Vagina (tissue), 2 donors: Measurements from ENCODE around the gene SERPINB5. TPM values are rescaled to one million over a fixed set of nuclear protein-coding genes. Genes with fewer than 3 reads are reported as not detected.
A peak's percentile ranks its signal among the peaks of the same experiment; 100 is the strongest.

Experiments used
- DNase-seq, 2 donors: peaks; one replicate each; pipeline ENCODE4 v3.0.0-alpha.2; 2017; ENCODE audit errors: extremely low spot score in 2 of 2
- H3K27ac ChIP-seq: fragments of 200-600 bp; sonication (generic); one replicate; pipeline ENCODE4 v1.5.1; 2019
- H3K27me3 ChIP-seq: fragments of 200-600 bp; sonication (generic); one replicate; pipeline ENCODE4 v1.5.1; 2019
- H3K36me3 ChIP-seq, 2 donors: fragments of 200-600 bp; sonication (generic); one replicate each; pipeline ENCODE4 v1.5.1; 2017 to 2019
- H3K4me1 ChIP-seq: fragments of 200-600 bp; sonication (generic); one replicate; pipeline ENCODE4 v1.5.1; 2019
- H3K4me3 ChIP-seq, 2 donors: fragments of 200-600 bp; sonication (generic); 1 replicate in 1 of 2; 2 replicates in 1 of 2; pipeline ENCODE4 v1.5.1; 2016 to 2019
- H3K9me3 ChIP-seq: fragments of 200-600 bp; sonication (generic); one replicate; pipeline ENCODE4 v1.5.1; 2019
- POLR2A ChIP-seq, 2 donors: fragments of 450-650 bp; IDR thresholded peaks; one replicate each; pipeline ENCODE4 v1.6.1; 2017; ENCODE audit warnings: antibody characterized with exemption in 2 of 2, mild to moderate bottlenecking in 2 of 2, moderate library complexity in 2 of 2
- POLR2AphosphoS5 ChIP-seq, 2 donors: sonication (generic); formaldehyde crosslinking; IDR thresholded peaks; one replicate each; pipeline ENCODE4 v1.9.0; 2017; ENCODE audit warnings: antibody characterized with exemption in 2 of 2, mild to moderate bottlenecking in 2 of 2, low read depth in 1 of 2; ENCODE audit not compliant: insufficient read depth in 1 of 2
- intact Hi-C: fragments of 100-400 bp; cut with DNase I; formaldehyde crosslinking; loops from one replicate; pipeline ENCODE4 v1.15.1; 2023
- total RNA-seq: library from RNA; depleted of rRNA; stranded (reverse); fragments of >200 nt; gene quantifications from one replicate; pipeline ENCODE4 v1.2.3, GENCODE V29; 2016
- TF ChIP-seq, protein P1 (sequence below), 3 experiments: fragments of 450-650 bp in 2 of 3; fragments of 200-600 bp in 1 of 3; sonication (generic) in 1 of 3; IDR thresholded peaks; one replicate each; pipeline ENCODE4 v1.5.1; 2017 to 2019; ENCODE audit warnings: antibody characterized with exemption in 3 of 3, mild to moderate bottlenecking in 2 of 3, moderate library complexity in 2 of 3

SERPINB5 gene
- total RNA-seq, 1 donor from 2014 or later, result 141 TPM

DNA sequence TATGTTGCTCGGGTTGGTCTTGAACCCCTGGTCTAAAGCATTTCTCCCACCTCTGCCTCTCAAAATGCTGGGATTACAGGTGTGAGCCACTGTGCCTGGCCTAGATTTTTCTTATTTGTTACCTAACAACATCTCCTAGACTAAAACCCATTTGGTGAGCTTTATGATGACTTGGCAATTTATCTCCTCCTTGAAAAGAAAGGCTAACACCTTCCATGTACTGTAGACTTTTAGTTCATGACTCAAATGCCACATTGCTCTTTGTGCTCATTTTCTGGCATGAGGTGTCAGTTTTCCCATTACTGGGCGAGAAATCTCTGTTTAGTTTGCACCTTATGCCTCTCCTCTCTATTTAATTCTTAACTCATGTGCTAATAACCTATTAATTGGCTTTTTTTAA lies 12.3 kb upstream of the SERPINB5 start:
- DNase-seq, result no peak

DNA sequence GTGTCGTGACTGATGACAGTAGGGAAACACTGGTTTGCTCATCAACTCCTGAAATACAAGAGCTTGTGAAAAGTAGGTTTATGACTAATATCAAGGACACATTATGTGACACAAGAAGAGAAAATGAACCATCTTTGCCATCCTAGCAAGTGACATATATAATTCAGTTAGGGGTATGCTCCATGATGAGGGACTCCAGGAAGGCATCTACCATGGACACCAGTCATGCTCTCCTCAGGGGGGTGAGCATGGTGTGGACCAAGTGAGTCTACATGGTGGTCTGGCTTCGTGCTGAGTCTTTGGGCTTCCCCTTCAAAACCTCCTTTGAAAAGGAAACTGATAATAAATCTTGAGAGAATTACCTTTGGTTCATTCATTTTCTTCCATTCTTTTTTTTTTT lies 11.7 kb upstream of the SERPINB5 start:
- intact Hi-C loops, result no loop called here
- DNase-seq, result no peak
- Histone ChIP-seq H3K4me1 (no peaks in the 10 kb centered on the region), H3K36me3 (no peaks in the 10 kb centered on the region), H3K9me3 (no peaks in the 10 kb centered on the region), H3K27ac (no peak overlapping the region), H3K4me3 (no peak overlapping the region), H3K27me3 (no peaks in the 10 kb centered on the region)
- no peak for TF ChIP-seq POLR2AphosphoS5 (IDR thresholded peaks at IDR 0.05; ENCODE audit: insufficient read depth in 1 of 2, low read depth in 1 of 2)

More for the DNA sequence above, 12.3 kb upstream of the SERPINB5 start:
- Histone ChIP-seq H3K4me3 (no peak overlapping the region), H3K9me3 (no peaks in the 10 kb centered on the region), H3K27ac (no peak overlapping the region), H3K27me3 (no peaks in the 10 kb centered on the region), H3K4me1 (no peaks in the 10 kb centered on the region), H3K36me3 (no peaks in the 10 kb centered on the region)
- TF ChIP-seq POLR2AphosphoS5 (IDR thresholded peaks at IDR 0.05; ENCODE audit: insufficient read depth in 1 of 2, low read depth in 1 of 2), result no peak
- TF ChIP-seq POLR2A (IDR thresholded peaks at IDR 0.05), result no peak
- TF ChIP-seq, protein P1, sequence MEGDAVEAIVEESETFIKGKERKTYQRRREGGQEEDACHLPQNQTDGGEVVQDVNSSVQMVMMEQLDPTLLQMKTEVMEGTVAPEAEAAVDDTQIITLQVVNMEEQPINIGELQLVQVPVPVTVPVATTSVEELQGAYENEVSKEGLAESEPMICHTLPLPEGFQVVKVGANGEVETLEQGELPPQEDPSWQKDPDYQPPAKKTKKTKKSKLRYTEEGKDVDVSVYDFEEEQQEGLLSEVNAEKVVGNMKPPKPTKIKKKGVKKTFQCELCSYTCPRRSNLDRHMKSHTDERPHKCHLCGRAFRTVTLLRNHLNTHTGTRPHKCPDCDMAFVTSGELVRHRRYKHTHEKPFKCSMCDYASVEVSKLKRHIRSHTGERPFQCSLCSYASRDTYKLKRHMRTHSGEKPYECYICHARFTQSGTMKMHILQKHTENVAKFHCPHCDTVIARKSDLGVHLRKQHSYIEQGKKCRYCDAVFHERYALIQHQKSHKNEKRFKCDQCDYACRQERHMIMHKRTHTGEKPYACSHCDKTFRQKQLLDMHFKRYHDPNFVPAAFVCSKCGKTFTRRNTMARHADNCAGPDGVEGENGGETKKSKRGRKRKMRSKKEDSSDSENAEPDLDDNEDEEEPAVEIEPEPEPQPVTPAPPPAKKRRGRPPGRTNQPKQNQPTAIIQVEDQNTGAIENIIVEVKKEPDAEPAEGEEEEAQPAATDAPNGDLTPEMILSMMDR (IDR thresholded peaks at IDR 0.05), result no peak
- intact Hi-C loops, result no loop called here

DNA sequence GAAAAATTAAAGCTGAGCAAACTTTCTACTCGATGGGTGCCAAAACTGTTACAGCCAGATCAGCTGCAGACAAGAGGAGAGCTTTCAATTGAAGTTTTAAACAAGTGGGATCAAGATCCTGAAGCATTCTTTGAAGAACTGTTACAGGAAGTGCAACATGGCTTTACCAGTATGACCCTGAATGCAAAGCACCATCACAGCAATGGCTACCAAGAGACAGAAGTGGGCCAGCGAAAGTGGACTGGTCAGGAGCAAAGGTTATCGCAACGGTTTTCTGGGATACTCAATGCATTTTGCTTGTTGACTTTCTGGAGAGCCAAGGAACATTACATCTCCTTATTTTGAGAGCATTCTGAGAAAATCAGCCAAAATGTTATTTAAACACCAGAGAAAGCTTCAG lies 9.1 kb upstream of the SERPINB5 start:
- no peak for DNase-seq

DNA sequence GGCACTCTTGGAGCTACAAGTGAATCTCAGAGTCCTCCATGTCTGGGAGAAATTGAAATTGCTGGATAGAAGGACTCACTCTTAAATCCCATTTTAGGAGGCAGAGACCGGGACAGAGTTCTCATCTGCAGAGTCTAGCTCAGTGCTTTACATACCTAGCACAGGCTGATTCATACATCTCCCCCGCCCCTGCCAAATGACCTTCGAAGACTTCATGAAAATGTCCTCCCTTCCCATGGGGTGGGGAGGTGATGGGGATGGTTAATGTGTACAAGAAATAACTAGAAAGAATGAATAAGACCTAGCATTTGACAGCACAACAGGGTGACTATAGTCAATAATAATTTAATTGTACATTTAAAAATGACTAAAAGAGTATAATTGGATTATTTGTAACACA lies 8.2 kb upstream of the SERPINB5 start:
- no peaks in the 10 kb centered on the region for H3K4me1 ChIP-seq
- no peaks in the 10 kb centered on the region for H3K36me3 ChIP-seq
- DNase-seq, result peak in 1 of 2 donors; percentile 44
- H3K27me3 ChIP-seq, result no peaks in the 10 kb centered on the region
- no peaks in the 10 kb centered on the region for H3K9me3 ChIP-seq
- TF ChIP-seq, protein P1 (IDR thresholded peaks at IDR 0.05), result no peak
- TF ChIP-seq POLR2A (IDR thresholded peaks at IDR 0.05) (no peak), POLR2AphosphoS5 (IDR thresholded peaks at IDR 0.05; ENCODE audit: insufficient read depth in 1 of 2, low read depth in 1 of 2) (no peak)
- no peak overlapping the region for H3K4me3 ChIP-seq
- H3K27ac ChIP-seq, result no peak overlapping the region
- intact Hi-C loops, result no loop called here

More for the DNA sequence above, 9.1 kb upstream of the SERPINB5 start:
- no peak overlapping the region for H3K27ac ChIP-seq
- H3K9me3 ChIP-seq, result no peaks in the 10 kb centered on the region
- H3K4me1 ChIP-seq, result no peaks in the 10 kb centered on the region
- TF ChIP-seq POLR2A (IDR thresholded peaks at IDR 0.05) (no peak), POLR2AphosphoS5 (IDR thresholded peaks at IDR 0.05; ENCODE audit: insufficient read depth in 1 of 2, low read depth in 1 of 2) (no peak)
- TF ChIP-seq, protein P1 (IDR thresholded peaks at IDR 0.05), result no peak
- no peaks in the 10 kb centered on the region for H3K27me3 ChIP-seq
- no peak overlapping the region for H3K4me3 ChIP-seq
- H3K36me3 ChIP-seq, result no peaks in the 10 kb centered on the region
- intact Hi-C loops, result no loop called here

DNA sequence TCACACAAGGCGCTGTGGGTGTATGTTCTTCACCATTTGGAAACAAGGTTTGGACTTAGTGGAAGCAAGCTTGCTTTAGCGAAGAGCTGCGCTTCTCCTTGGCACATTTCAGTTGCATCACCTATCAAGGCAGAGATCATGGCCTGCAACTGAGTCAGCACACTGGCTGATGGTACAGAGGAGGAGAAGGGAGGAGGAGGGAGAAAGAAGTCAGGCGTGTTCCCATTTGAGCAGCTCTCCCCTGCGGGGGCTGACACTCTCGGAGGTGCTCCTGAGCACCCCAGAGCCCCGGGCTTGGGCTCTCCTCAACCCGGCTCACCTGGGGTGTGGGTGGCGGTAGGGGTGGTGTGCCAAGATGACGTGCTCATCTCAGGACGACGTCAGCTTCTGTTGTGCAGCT lies 6.0 kb upstream of the SERPINB5 start:
- Histone ChIP-seq H3K4me1 (no peaks in the 10 kb centered on the region), H3K9me3 (no peaks in the 10 kb centered on the region), H3K36me3 (no peaks in the 10 kb centered on the region), H3K27ac (no peak overlapping the region), H3K4me3 (no peak overlapping the region), H3K27me3 (no peaks in the 10 kb centered on the region)
- intact Hi-C loops, result no loop called here
- TF ChIP-seq POLR2A (IDR thresholded peaks at IDR 0.05) (no peak), POLR2AphosphoS5 (IDR thresholded peaks at IDR 0.05; ENCODE audit: insufficient read depth in 1 of 2, low read depth in 1 of 2) (peak; percentile 12 to 36)
- DNase-seq, result peak in 1 of 2 donors; percentile 10

DNA sequence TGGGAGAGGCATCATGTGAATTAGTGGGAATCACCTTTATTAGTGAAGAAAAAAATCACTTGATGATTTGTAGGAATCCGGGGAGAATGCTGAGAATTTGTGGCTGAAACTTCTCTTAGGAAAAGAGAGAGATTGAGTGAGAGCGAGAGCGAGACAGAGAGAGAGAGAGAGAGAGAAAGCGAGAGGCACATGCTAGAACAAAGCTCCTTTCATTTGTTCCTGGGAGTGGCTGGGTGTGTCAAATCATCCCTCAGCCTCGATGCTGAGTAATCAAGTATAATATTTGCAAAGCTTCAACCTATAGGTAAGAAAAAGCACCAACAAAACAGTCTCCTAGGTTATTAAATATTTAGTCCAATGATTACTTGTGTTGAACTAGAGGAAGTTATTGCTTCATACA lies 4.4 kb upstream of the SERPINB5 start:
- Histone ChIP-seq H3K36me3 (no peaks in the 10 kb centered on the region), H3K4me1 (no peaks in the 10 kb centered on the region), H3K9me3 (no peaks in the 10 kb centered on the region), H3K4me3 (no peak overlapping the region), H3K27me3 (no peaks in the 10 kb centered on the region), H3K27ac (peak overlapping the region; percentile 58)
- DNase-seq, result no peak
- intact Hi-C loops, result no loop called here
- TF ChIP-seq POLR2AphosphoS5 (IDR thresholded peaks at IDR 0.05; ENCODE audit: insufficient read depth in 1 of 2, low read depth in 1 of 2) (peak in 1 of 2 donors; percentile 69), POLR2A (IDR thresholded peaks at IDR 0.05) (no peak)
